Measurements from ENCODE around the gene COLEC12.

Gene COLEC12

GRCh38 chr18:505483-506122 is 5.1 kb upstream of the COLEC12 start:
- no peak for DNase-seq

GRCh38 chr18:501406-501714 is 859 bp upstream of the COLEC12 start:
- DNase-seq = no peak

- no peak for DNase-seq
Measured at GRCh38 chr18:499776-500631, 497 bp downstream of the COLEC12 start.

GRCh38 chr18:498931-499775 is 1.3 kb downstream of the COLEC12 start:
- DNase-seq = no peak

GRCh38 chr18:497688-498087 is 2.8 kb downstream of the COLEC12 start:
- no peak for DNase-seq

GRCh38 chr18:495452-495851 is 5.0 kb downstream of the COLEC12 start:
- no peak for DNase-seq

- no peak for DNase-seq
Measured at GRCh38 chr18:495017-495416, 5.5 kb downstream of the COLEC12 start.

GRCh38 chr18:493986-494983 is 6.2 kb downstream of the COLEC12 start:
- DNase-seq = no peak

GRCh38 chr18:492451-492850 is 8.1 kb downstream of the COLEC12 start:
- DNase-seq = no peak

- no peak for DNase-seq
Measured at GRCh38 chr18:490624-491023, 9.9 kb downstream of the COLEC12 start.

- DNase-seq = no peak
Measured at GRCh38 chr18:490024-490366, 10.5 kb downstream of the COLEC12 start.

GRCh38 chr18:489244-490023 is 11.1 kb downstream of the COLEC12 start:
- DNase-seq = no peak

- no peak for DNase-seq
Measured at GRCh38 chr18:486929-487740, 13.4 kb downstream of the COLEC12 start.

GRCh38 chr18:484749-485464 is 15.6 kb downstream of the COLEC12 start:
- DNase-seq = no peak

- DNase-seq = no peak
Measured at GRCh38 chr18:478681-479080, 21.8 kb downstream of the COLEC12 start.

- no peak for DNase-seq
Measured at GRCh38 chr18:477565-477964, 22.9 kb downstream of the COLEC12 start.

GRCh38 chr18:476251-476664 is 24.2 kb downstream of the COLEC12 start:
- no peak for DNase-seq

GRCh38 chr18:475202-476031 is 25.1 kb downstream of the COLEC12 start:
- no peak for DNase-seq

- DNase-seq = no peak
Measured at GRCh38 chr18:474416-474815, 26.1 kb downstream of the COLEC12 start.

Data from activated naive CD4-positive, alpha-beta T cell (primary cell).